ENCODE measurements around the gene KLHL21.

Gene KLHL21

DNA sequence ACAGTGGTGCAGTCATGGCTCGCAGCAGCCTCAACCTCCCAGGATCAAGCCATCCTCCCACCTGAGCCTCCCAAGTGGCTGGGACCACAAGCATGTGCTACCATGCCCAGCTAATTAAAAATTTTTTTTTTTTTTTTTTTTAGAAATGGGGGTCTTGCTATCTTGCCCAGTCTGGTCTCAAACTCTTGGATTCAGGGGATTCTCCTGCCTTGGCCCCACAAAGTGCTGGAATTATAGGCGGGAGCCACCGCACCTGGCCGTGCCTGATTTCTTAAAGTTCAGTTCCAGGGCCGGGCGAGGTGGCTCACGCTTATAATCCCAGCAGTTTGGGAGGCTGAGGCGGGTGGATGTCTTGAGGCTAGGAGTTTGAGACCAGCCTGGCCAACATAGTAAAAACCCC lies 28.4 kb upstream of the KLHL21 start:
- no peak for TF ChIP-seq EZH2 (IDR thresholded peaks at IDR 0.05; ENCODE audit: borderline replicate concordance, low read length)
- TF ChIP-seq, protein P1, sequence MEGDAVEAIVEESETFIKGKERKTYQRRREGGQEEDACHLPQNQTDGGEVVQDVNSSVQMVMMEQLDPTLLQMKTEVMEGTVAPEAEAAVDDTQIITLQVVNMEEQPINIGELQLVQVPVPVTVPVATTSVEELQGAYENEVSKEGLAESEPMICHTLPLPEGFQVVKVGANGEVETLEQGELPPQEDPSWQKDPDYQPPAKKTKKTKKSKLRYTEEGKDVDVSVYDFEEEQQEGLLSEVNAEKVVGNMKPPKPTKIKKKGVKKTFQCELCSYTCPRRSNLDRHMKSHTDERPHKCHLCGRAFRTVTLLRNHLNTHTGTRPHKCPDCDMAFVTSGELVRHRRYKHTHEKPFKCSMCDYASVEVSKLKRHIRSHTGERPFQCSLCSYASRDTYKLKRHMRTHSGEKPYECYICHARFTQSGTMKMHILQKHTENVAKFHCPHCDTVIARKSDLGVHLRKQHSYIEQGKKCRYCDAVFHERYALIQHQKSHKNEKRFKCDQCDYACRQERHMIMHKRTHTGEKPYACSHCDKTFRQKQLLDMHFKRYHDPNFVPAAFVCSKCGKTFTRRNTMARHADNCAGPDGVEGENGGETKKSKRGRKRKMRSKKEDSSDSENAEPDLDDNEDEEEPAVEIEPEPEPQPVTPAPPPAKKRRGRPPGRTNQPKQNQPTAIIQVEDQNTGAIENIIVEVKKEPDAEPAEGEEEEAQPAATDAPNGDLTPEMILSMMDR (IDR thresholded peaks at IDR 0.05; ENCODE audit: low read length): no peak
- peaks cover 70% of the 10 kb centered on the region for H3K36me3 ChIP-seq (ENCODE audit: insufficient read depth, low read length)
- no peak overlapping the region for H3K9ac ChIP-seq (ENCODE audit: low read length)
- H3K9me3 ChIP-seq (ENCODE audit: low read length): no peaks in the 10 kb centered on the region
- no peak overlapping the region for H3K27ac ChIP-seq (ENCODE audit: low read depth, low read length, poor library complexity, severe bottlenecking)
- no peak overlapping the region for H3K4me3 ChIP-seq (ENCODE audit: low read depth, low read length, poor library complexity, severe bottlenecking)
- peaks cover 30% of the 10 kb centered on the region for H3K4me1 ChIP-seq (ENCODE audit: insufficient read depth, low read length, severe bottlenecking)
- no peak overlapping the region for H2AFZ ChIP-seq (ENCODE audit: low read length)
- H3F3A ChIP-seq (ENCODE audit: insufficient read depth, low read length): peaks cover 4% of the 10 kb centered on the region; the same call in 1 of the 2 replicates
- H3K9me2 ChIP-seq (ENCODE audit: low read depth, low read length): no peaks in the 10 kb centered on the region
- no peaks in the 10 kb centered on the region for H4K20me1 ChIP-seq (ENCODE audit: insufficient read depth, low read length)
- H3K79me2 ChIP-seq (ENCODE audit: insufficient read depth, low read length): no peaks in the 10 kb centered on the region
- H3K4me2 ChIP-seq (ENCODE audit: low read length): no peak overlapping the region
- no peaks in the 10 kb centered on the region for H3K27me3 ChIP-seq (ENCODE audit: insufficient read depth, low read length)

GRCh38 chr1:6630027-6630426 lies 27.4 kb upstream of the KLHL21 start:
- H3K27ac ChIP-seq (ENCODE audit: low read depth, low read length, poor library complexity, severe bottlenecking): no peak overlapping the region
- no peaks in the 10 kb centered on the region for H3K9me3 ChIP-seq (ENCODE audit: low read length)
- H3K36me3 ChIP-seq (ENCODE audit: insufficient read depth, low read length): peaks cover 61% of the 10 kb centered on the region
- H4K20me1 ChIP-seq (ENCODE audit: insufficient read depth, low read length): no peaks in the 10 kb centered on the region
- H3K4me3 ChIP-seq (ENCODE audit: low read depth, low read length, poor library complexity, severe bottlenecking): no peak overlapping the region
- no peak overlapping the region for H3K9ac ChIP-seq (ENCODE audit: low read length)
- H3K27me3 ChIP-seq (ENCODE audit: insufficient read depth, low read length): no peaks in the 10 kb centered on the region
- H3K4me2 ChIP-seq (ENCODE audit: low read length): no peak overlapping the region
- H3K9me2 ChIP-seq (ENCODE audit: low read depth, low read length): no peaks in the 10 kb centered on the region
- no peaks in the 10 kb centered on the region for H3K79me2 ChIP-seq (ENCODE audit: insufficient read depth, low read length)
- peaks cover 4% of the 10 kb centered on the region; the same call in 1 of the 2 replicates for H3F3A ChIP-seq (ENCODE audit: insufficient read depth, low read length)
- TF ChIP-seq EZH2 (IDR thresholded peaks at IDR 0.05; ENCODE audit: borderline replicate concordance, low read length): no peak
- TF ChIP-seq, protein P1 (IDR thresholded peaks at IDR 0.05; ENCODE audit: low read length): no peak
- H2AFZ ChIP-seq (ENCODE audit: low read length): no peak overlapping the region
- H3K4me1 ChIP-seq (ENCODE audit: insufficient read depth, low read length, severe bottlenecking): peaks cover 35% of the 10 kb centered on the region

GRCh38 chr1:6628971-6629479 lies 26.4 kb upstream of the KLHL21 start:
- H3F3A ChIP-seq (ENCODE audit: insufficient read depth, low read length): peaks cover 4% of the 10 kb centered on the region; the same call in 1 of the 2 replicates
- H3K27me3 ChIP-seq (ENCODE audit: insufficient read depth, low read length): no peaks in the 10 kb centered on the region
- no peak overlapping the region for H3K4me2 ChIP-seq (ENCODE audit: low read length)
- no peaks in the 10 kb centered on the region for H3K79me2 ChIP-seq (ENCODE audit: insufficient read depth, low read length)
- no peaks in the 10 kb centered on the region for H4K20me1 ChIP-seq (ENCODE audit: insufficient read depth, low read length)
- no peak overlapping the region for H3K4me3 ChIP-seq (ENCODE audit: low read depth, low read length, poor library complexity, severe bottlenecking)
- H2AFZ ChIP-seq (ENCODE audit: low read length): no peak overlapping the region
- peaks cover 60% of the 10 kb centered on the region for H3K36me3 ChIP-seq (ENCODE audit: insufficient read depth, low read length)
- TF ChIP-seq, protein P1 (IDR thresholded peaks at IDR 0.05; ENCODE audit: low read length): no peak
- TF ChIP-seq EZH2 (IDR thresholded peaks at IDR 0.05; ENCODE audit: borderline replicate concordance, low read length): no peak
- no peaks in the 10 kb centered on the region for H3K9me2 ChIP-seq (ENCODE audit: low read depth, low read length)
- H3K9ac ChIP-seq (ENCODE audit: low read length): no peak overlapping the region
- H3K4me1 ChIP-seq (ENCODE audit: insufficient read depth, low read length, severe bottlenecking): peaks cover 32% of the 10 kb centered on the region
- H3K27ac ChIP-seq (ENCODE audit: low read depth, low read length, poor library complexity, severe bottlenecking): no peak overlapping the region
- no peaks in the 10 kb centered on the region for H3K9me3 ChIP-seq (ENCODE audit: low read length)
